KOPT-K1 (cell line): ENCODE data around the gene ASS1.
"Not testable (repeated sequence)": the region's sequence is repeated elsewhere in the genome, so short reads cannot be mapped to it uniquely, and the experiment has no call there.

Source experiments
- H3K27ac ChIP-seq: fragments of 200-600 bp; sonication (generic); 2 replicates; pipeline ENCODE4 v1.5.1; 2016; ENCODE audit warnings: antibody characterized with exemption, mild to moderate bottlenecking, low read depth, low read length; ENCODE audit not compliant: poor library complexity, severe bottlenecking
- H3K36me3 ChIP-seq: fragments of 200-600 bp; sonication (generic); 2 replicates; pipeline ENCODE4 v1.5.1; 2017; ENCODE audit warnings: antibody characterized with exemption, mild to moderate bottlenecking, low read length, moderate library complexity; ENCODE audit not compliant: insufficient read depth
- H3K9me3 ChIP-seq: fragments of 200-600 bp; sonication (generic); 2 replicates; pipeline ENCODE4 v1.5.1; 2017; ENCODE audit warnings: antibody characterized with exemption, low read length, mild to moderate bottlenecking; ENCODE audit not compliant: insufficient read depth, poor library complexity, severe bottlenecking

Gene ASS1

DNA sequence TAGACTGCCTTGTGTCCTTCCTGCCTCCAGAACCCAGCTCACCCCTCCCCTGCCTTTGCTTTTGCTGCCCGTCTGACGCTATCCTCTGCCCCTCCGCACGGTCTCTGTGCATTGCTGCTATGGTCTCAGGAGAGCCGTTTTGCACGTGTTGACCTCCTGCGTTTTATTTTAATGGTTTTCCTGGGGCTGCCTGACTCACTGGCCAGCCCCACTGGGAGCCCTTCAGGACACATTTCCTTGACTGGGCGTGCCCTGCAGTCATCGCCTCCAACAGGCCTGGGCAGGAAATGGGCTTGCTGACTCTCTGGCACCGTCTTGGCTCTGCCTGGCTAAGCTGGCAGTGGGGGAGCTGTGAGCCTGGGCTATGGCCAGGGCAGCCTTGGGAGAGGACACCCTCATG, 17.9 kb upstream of the ASS1 start:
- Histone ChIP-seq H3K36me3 (no peaks in the 10 kb centered on the region), H3K27ac (no peak overlapping the region), H3K9me3 (peaks cover 5% of the 10 kb centered on the region)

DNA sequence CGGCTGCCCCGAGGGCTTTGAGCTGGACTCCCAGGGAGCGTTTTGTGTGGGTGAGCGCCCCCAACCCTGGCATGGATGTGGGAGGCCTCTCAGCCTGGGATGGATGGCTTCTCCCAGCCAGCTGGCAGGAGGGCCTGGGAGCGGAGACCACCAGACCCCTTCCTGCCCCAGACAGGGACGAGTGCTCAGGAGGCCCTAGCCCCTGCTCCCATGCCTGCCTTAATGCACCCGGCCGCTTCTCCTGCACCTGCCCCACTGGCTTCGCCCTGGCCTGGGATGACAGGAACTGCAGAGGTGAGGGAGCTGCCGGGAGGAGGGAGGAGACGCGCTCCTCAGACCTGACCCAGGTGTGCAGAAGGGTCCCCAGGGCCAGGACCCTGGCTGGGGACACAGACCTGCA, 17.4 kb upstream of the ASS1 start:
- H3K36me3 ChIP-seq = no peaks in the 10 kb centered on the region
- H3K27ac ChIP-seq = no peak overlapping the region
- H3K9me3 ChIP-seq = peaks cover 5% of the 10 kb centered on the region

DNA sequence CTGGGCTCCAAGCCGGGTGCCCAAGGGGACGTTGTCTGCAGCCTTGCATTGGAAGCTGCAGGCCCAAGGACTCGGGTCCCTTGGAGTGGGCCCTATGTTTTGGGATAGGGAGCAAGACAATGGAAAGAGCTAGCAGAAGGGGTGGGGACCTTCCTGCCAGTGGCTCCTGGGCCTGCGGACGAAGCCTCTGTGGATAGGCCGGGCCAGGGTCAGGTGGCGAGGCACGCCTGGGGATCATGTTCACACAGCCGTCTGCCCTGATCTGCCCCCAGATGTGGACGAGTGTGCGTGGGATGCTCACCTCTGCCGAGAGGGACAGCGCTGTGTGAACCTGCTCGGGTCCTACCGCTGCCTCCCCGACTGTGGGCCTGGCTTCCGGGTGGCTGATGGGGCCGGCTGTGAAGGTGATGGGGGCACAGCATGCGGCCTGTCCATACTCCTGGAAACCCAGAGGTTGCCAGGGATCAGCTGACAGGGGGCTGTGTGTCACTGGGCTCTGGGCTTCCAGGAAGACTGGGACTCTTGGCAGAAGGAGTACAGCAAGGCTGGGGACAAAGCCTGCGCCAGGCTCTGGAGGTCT, 16.6 kb upstream of the ASS1 start:
- peaks cover 5% of the 10 kb centered on the region for H3K9me3 ChIP-seq
- H3K27ac ChIP-seq = no peak overlapping the region

DNA sequence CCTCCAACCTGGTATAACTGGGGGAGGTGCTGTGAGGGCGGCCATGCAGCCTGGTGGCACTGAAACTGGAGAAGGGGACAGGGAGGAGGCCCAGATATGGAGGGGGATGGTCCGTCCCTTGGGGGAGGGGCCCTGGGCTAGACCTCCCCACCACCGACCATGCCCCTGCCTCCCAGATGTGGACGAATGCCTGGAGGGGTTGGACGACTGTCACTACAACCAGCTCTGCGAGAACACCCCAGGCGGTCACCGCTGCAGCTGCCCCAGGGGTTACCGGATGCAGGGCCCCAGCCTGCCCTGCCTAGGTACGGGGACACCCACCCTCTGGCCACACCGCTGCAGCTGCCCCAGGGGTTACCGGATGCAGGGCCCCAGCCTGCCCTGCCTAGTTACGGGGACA, 15.4 kb upstream of the ASS1 start:
- Histone ChIP-seq H3K27ac (no peak overlapping the region), H3K9me3 (peaks cover 5% of the 10 kb centered on the region), H3K36me3 (no peaks in the 10 kb centered on the region)

More for the DNA sequence above, 16.6 kb upstream of the ASS1 start:
- H3K36me3 ChIP-seq = no peaks in the 10 kb centered on the region

GRCh38 chr9:130429831-130430230, 14.9 kb upstream of the ASS1 start:
- H3K27ac ChIP-seq = no peak overlapping the region

GRCh38 chr9:130430232-130430631, 14.5 kb upstream of the ASS1 start:
- Histone ChIP-seq H3K27ac (no peak overlapping the region), H3K36me3 (no peaks in the 10 kb centered on the region), H3K9me3 (peaks cover 5% of the 10 kb centered on the region)

More at GRCh38 chr9:130429831-130430230, 14.9 kb upstream of the ASS1 start:
- Histone ChIP-seq H3K9me3 (peaks cover 5% of the 10 kb centered on the region), H3K36me3 (no peaks in the 10 kb centered on the region)

DNA sequence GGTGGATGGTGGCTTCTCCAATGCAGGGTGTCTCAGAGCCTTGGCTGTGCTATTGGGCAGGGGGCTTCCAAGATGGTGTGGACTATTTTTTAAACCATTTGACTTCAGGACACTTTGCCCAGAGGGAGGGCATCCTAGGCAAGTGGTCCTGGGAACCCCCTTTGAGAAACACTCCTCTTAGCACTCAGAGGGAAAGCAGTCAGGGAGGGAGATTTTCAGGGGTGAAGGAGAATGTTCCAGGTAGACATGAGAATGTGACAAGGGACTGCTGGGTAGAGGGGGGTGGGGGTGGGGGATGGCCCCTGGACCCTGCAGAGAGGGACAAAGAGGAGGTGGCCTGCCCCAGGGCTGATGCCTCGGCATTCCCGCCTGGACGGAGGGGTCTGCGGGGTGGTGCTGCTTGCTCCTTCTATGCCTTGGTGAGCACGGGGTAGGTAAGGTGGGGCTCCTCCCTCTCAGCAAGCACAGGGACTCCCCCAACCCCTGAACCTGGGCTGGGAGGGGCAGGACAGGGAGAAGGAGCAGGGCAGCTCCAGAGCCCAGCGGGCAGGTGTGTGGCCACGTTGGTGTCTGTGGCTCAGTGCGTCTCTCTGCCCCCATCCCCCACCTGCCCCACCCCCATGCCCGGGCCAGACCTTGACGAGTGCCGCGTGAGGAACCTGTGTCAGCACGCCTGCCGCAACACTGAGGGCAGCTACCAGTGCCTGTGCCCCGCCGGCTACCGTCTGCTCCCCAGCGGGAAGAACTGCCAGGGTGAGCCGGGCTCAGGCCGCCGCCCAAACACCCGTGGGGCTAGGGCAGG, 13.8 kb upstream of the ASS1 start:
- no peaks in the 10 kb centered on the region for H3K36me3 ChIP-seq
- peaks cover 5% of the 10 kb centered on the region for H3K9me3 ChIP-seq
- no peak overlapping the region for H3K27ac ChIP-seq

- no peak overlapping the region for H3K27ac ChIP-seq
Measured at GRCh38 chr9:130431536-130432303, 13.0 kb upstream of the ASS1 start.

DNA sequence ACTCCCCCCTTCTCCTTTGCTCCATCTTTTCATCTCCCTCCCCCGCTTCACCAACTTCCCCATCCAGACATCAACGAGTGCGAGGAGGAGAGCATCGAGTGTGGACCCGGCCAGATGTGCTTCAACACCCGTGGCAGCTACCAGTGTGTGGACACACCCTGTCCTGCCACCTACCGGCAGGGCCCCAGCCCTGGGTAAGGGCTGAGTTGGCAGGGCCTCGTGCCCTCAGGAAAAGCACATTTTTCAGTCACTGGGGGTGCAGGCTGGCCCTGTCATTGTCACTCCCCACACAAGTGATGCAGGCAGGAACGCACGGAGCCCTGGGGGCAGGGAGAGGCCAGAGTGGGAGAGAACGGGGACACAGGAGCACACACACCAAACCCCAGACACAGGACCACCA, 12.4 kb upstream of the ASS1 start:
- H3K36me3 ChIP-seq = no peaks in the 10 kb centered on the region
- peaks cover 5% of the 10 kb centered on the region for H3K9me3 ChIP-seq
- H3K27ac ChIP-seq = no peak overlapping the region

More at GRCh38 chr9:130431536-130432303, 13.0 kb upstream of the ASS1 start:
- no peaks in the 10 kb centered on the region for H3K36me3 ChIP-seq
- H3K9me3 ChIP-seq = peaks cover 5% of the 10 kb centered on the region

DNA sequence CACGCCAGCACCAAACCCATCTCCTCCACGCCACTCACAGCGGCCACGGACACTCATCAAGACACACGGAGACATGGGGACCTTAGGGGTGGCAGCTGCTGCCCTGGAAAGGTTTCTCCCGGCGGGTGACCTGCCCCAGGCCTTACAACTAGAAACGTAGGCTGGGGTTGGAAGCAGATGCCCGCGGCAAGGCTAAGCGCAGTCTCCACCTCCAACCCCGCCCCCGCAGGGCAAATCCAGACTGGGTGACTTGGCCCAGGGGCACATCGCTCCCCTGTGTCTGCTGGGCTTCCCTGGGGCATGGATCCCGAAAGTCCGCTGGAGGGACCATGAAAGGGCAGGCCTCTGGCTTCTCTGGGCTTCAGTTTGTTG, 12.0 kb upstream of the ASS1 start:
- H3K27ac ChIP-seq = no peak overlapping the region
- peaks cover 5% of the 10 kb centered on the region for H3K9me3 ChIP-seq
- H3K36me3 ChIP-seq = no peaks in the 10 kb centered on the region

DNA sequence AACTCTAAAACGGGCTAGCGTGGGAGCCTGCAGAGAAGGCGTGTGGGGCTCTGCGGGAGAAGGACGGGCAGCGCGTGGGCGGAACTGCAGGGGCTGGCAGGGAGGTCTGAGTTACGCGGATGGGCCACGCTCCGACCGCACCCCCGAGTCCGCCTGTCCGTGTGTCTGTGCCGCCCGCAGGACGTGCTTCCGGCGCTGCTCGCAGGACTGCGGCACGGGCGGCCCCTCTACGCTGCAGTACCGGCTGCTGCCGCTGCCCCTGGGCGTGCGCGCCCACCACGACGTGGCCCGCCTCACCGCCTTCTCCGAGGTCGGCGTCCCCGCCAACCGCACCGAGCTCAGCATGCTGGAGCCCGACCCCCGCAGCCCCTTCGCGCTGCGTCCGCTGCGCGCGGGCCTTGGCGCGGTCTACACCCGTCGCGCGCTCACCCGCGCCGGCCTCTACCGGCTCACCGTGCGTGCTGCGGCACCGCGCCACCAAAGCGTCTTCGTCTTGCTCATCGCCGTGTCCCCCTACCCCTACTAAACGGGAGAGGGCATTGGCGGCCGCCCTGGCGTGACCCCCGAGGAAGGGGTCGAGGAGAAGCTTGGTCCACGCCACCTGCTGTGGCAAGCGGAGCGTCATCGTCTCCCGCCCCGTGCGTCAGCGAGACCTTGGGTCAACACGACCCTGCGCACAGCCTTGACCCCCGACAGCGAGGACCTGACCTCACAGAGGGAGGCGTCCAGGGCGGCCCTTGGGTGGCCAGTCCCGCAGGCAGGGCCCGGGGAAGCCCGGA, 11.4 kb upstream of the ASS1 start:
- Histone ChIP-seq H3K27ac (no peak overlapping the region), H3K36me3 (no peaks in the 10 kb centered on the region), H3K9me3 (peaks cover 5% of the 10 kb centered on the region)

GRCh38 chr9:130433947-130434262, 10.9 kb upstream of the ASS1 start:
- H3K9me3 ChIP-seq = peaks cover 5% of the 10 kb centered on the region
- no peaks in the 10 kb centered on the region for H3K36me3 ChIP-seq
- H3K27ac ChIP-seq = no peak overlapping the region

DNA sequence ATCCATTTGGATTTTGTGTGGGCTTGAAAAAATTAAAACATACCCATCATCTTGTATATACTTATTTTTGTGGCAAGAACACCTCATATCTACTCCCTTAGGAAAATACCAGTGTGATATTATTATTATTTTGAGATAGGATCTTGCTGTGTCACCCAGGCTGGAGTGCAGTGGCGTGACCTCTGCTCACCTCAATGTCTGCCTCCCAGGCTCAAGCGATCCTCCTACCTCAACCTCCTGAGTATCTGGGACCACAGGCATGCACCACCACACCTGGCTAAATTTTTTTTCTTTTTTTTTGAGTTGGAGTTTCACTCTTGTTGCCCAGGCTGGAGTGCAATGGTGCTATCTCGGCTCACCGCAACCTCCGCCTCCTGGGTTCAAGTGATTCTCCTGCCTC, 10.1 kb upstream of the ASS1 start:
- not testable (repeated sequence) for H3K27ac ChIP-seq, H3K36me3 ChIP-seq, H3K9me3 ChIP-seq

DNA sequence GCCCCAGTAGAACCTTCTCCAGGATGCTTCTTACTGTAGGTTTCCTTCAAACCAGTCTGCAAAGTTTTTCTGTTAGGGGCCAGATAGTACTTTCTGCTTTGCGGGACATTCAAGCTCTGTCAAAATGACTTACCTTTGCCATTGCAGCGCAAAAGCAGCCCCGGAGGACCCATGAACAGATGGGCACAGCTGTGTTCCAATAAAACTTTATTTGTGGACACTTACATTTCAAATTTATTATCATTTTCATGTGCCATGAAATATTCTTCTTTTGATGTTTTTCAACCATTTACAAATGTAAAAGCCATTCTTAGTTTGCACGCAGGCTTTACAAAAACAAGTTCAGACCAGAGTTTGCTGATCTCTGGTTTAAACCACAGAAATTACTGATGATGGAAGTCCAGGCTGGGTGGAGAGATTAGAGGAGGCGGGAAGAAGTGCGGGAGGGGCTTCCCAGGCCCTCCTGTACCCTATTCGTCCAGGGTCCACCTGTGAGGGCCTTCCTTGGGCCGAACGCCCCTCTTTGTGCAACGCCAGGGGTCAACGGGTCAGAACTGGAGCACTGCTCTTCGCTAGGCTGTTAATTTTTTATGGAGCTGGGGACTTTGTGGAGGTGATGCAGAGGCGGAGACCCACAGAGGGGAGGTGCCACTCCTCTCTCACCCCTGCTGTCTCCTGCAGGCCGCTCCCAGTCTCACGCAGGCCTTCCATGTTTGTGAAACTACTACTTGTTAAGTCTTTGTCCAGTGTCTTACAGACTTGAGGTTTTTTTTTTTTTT, 7.6 kb upstream of the ASS1 start:
- Histone ChIP-seq H3K9me3 (peaks cover 10% of the 10 kb centered on the region), H3K27ac (no peak overlapping the region)

More for the DNA sequence above, 7.6 kb upstream of the ASS1 start:
- no peaks in the 10 kb centered on the region for H3K36me3 ChIP-seq
